ENCODE results near the gene FMN1. TPM values are rescaled to one million over a fixed set of nuclear protein-coding genes. Genes with fewer than 3 reads are reported as not detected.

FMN1 gene
- total RNA-seq, 1 donor from 2014 or later: 20.1 TPM

GRCh38 chr15:32739522-32740063 lies 454.9 kb downstream of the FMN1 start:
- no peaks in the 10 kb centered on the region for H3K9me3 ChIP-seq
- H3K27me3 ChIP-seq: no peaks in the 10 kb centered on the region
- TF ChIP-seq POLR2AphosphoS5 (IDR thresholded peaks at IDR 0.05; ENCODE audit: insufficient read depth in 1 of 2, low read depth in 1 of 2) (no peak), CTCF (IDR thresholded peaks at IDR 0.05) (no peak), POLR2A (IDR thresholded peaks at IDR 0.05) (no peak)
- intact Hi-C loops (cut with DNase I): no loop called here
- H3K27ac ChIP-seq: no peak overlapping the region
- no peak for DNase-seq (ENCODE audit: extremely low spot score in 2 of 2)
- H3K36me3 ChIP-seq: no peaks in the 10 kb centered on the region
- H3K4me3 ChIP-seq: no peak overlapping the region
- no peaks in the 10 kb centered on the region for H3K4me1 ChIP-seq

- no peaks in the 10 kb centered on the region for H3K27me3 ChIP-seq
- H3K4me1 ChIP-seq: no peaks in the 10 kb centered on the region
- TF ChIP-seq CTCF (IDR thresholded peaks at IDR 0.05): no peak
- no peak for TF ChIP-seq POLR2A (IDR thresholded peaks at IDR 0.05)
- TF ChIP-seq POLR2AphosphoS5 (IDR thresholded peaks at IDR 0.05; ENCODE audit: insufficient read depth in 1 of 2, low read depth in 1 of 2): no peak
- no peak overlapping the region for H3K4me3 ChIP-seq
- intact Hi-C loops (cut with DNase I): no loop called here
- DNase-seq (ENCODE audit: extremely low spot score in 2 of 2): no peak
- no peaks in the 10 kb centered on the region for H3K36me3 ChIP-seq
- no peaks in the 10 kb centered on the region for H3K9me3 ChIP-seq
- H3K27ac ChIP-seq: no peak overlapping the region
Measured at GRCh38 chr15:32738666-32739065, 455.8 kb downstream of the FMN1 start.

- Histone ChIP-seq H3K36me3 (no peaks in the 10 kb centered on the region), H3K27ac (no peak overlapping the region), H3K4me1 (no peaks in the 10 kb centered on the region), H3K9me3 (no peaks in the 10 kb centered on the region), H3K4me3 (no peak overlapping the region), H3K27me3 (no peaks in the 10 kb centered on the region)
- no peak for TF ChIP-seq CTCF (IDR thresholded peaks at IDR 0.05)
- no peak for TF ChIP-seq POLR2AphosphoS5 (IDR thresholded peaks at IDR 0.05; ENCODE audit: insufficient read depth in 1 of 2, low read depth in 1 of 2)
- no peak for TF ChIP-seq POLR2A (IDR thresholded peaks at IDR 0.05)
- intact Hi-C loops (cut with DNase I): no loop called here
- no peak for DNase-seq (ENCODE audit: extremely low spot score in 2 of 2)
Measured at GRCh38 chr15:32737304-32737703, 457.2 kb downstream of the FMN1 start.

GRCh38 chr15:32736701-32737061 lies 457.8 kb downstream of the FMN1 start:
- intact Hi-C loops (cut with DNase I): no loop called here
- H3K9me3 ChIP-seq: no peaks in the 10 kb centered on the region

More at GRCh38 chr15:32736701-32737061, 457.8 kb downstream of the FMN1 start:
- no peak for DNase-seq (ENCODE audit: extremely low spot score in 2 of 2)
- Histone ChIP-seq H3K4me3 (no peak overlapping the region), H3K36me3 (no peaks in the 10 kb centered on the region), H3K27ac (no peak overlapping the region), H3K27me3 (no peaks in the 10 kb centered on the region), H3K4me1 (no peaks in the 10 kb centered on the region)
- TF ChIP-seq POLR2A (IDR thresholded peaks at IDR 0.05): no peak
- TF ChIP-seq POLR2AphosphoS5 (IDR thresholded peaks at IDR 0.05; ENCODE audit: insufficient read depth in 1 of 2, low read depth in 1 of 2): no peak
- no peak for TF ChIP-seq CTCF (IDR thresholded peaks at IDR 0.05)

Data from vagina (tissue), 2 donors.